SK-N-MC (cell line): ENCODE data around the gene BMP6.

Experiments
- EZH2 ChIP-seq: fragments of 200-600 bp; sonication (generic); IDR thresholded peaks from one replicate; pipeline ENCODE4 v1.6.1; 2017; ENCODE audit warnings: antibody characterized with exemption
- FOXP2 ChIP-seq: optimal IDR thresholded peaks from 2 replicates; pipeline ENCODE3; 2011; ENCODE audit warnings: mild to moderate bottlenecking, moderate library complexity; ENCODE audit not compliant: insufficient read depth; ENCODE audit errors: extremely low read length, control extremely low read depth
- POLR2AphosphoS5 ChIP-seq: IDR thresholded peaks from 2 replicates; pipeline ENCODE4 v1.6.1; 2012; ENCODE audit warnings: mild to moderate bottlenecking, low read depth, low read length, borderline replicate concordance

DNA sequence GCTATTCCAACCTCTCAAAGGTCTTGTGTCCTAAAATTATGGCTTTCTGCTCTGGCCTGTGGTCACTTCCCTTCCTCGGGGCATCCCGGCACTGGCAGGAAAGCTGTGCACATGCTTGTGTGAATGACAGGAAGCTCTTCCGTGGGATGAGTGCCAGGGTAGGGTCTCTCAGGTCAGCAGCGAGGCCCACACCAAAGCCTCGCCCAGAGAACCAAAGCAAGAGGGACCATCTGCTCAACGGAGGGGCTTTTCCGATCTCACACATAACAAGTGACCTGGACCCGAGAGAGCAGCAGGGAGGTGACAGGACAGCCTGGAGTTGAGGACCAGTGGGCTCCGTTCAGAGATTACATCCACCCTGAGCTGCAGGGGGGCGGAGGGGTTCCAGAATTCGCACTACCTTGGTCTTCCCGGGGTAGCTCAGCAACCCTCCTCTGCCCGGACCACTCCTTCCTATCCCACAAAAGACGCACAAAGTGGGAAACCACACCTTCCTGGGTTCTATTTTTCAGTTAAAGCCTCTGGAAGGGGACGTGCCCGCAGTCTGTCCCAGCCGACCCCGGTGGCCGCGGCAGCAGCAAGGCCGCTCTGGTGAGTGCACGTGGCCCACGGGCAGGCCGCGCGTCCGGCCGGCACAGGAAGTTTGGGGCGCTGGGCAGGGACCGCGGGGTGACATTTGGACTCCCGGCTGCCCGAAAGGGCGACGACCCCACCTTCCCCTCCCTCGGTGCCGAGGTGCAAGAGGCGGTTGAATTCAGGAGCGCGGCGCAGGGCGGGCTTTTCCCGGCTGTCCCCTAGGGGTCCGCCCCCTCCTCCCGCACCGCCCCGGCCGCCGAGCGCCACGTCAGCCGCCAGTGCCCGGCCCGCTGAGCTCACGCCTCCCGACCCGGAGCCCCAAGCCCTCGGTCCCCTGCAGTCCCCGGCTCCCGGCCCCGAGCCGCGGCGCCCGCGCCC, 183.7 kb downstream of the BMP6 start:
- TF ChIP-seq POLR2AphosphoS5 (peak; percentile 32; the same call in 1 of the 2 replicates), EZH2 (no peak), FOXP2 (no peak)
